IMR-90 (cell line): Measurements from ENCODE around the gene OCIAD1. TPM values are rescaled to one million over a fixed set of nuclear protein-coding genes. Genes with fewer than 3 reads are reported as not detected.

Experiments used
- ATAC-seq: fragments of 200-7000 bp; cut with Tn5 transposase; 2 replicates; pipeline ENCODE4 v1.9.1; 2020; ENCODE audit warnings: low read depth, mild to moderate bottlenecking, moderate library complexity
- BruUV-seq: library from RNA; stranded (reverse); fragments of 400-500 nt; replicated peaks from 2 replicates; lab custom pipeline; 2021; lab: Mats Ljungman, UMichigan
- CTCF ChIA-PET: fragments of 300-600 bp; formaldehyde crosslinking; extraction: SDS; loops from one replicate; lab custom pipeline; 2021; ENCODE audit warnings: antibody characterized with exemption; lab: Yijun Ruan, JAX
- POLR2A ChIA-PET: fragments of 300-600 bp; sonication (Branson Sonifier 250); formaldehyde crosslinking; loops from one replicate; lab custom pipeline; 2022; ENCODE audit warnings: antibody characterized with exemption; ENCODE audit not compliant: unreplicated experiment; lab: Charles Lee
- DNase-seq: peaks from one replicate; pipeline ENCODE4 v3.0.0; 2013
- H2AFZ ChIP-seq: replicated peaks from 2 replicates; pipeline ENCODE3; 2013; ENCODE audit warnings: low read length, mild to moderate bottlenecking; ENCODE audit not compliant: poor library complexity
- H2AK5ac ChIP-seq: 2 replicates; pipeline ENCODE4 v1.6.1; 2013; ENCODE audit warnings: low read depth, low read length, inconsistent platforms
- H2AK9ac ChIP-seq: replicated peaks from 2 replicates; pipeline ENCODE3; 2013; ENCODE audit warnings: mild to moderate bottlenecking, low read depth, low read length, moderate library complexity; ENCODE audit not compliant: poor library complexity
- H2BK120ac ChIP-seq: 2 replicates; pipeline ENCODE4 v1.6.1; 2013; ENCODE audit warnings: low read depth, low read length, inconsistent platforms
- H2BK15ac ChIP-seq: 3 replicates; pipeline ENCODE4 v1.6.1; 2013; ENCODE audit warnings: low read depth, low read length, inconsistent platforms
- H2BK20ac ChIP-seq: 2 replicates; pipeline ENCODE4 v1.6.1; 2013; ENCODE audit warnings: low read depth, mild to moderate bottlenecking, inconsistent platforms, low read length, moderate library complexity
- H2BK5ac ChIP-seq: 2 replicates; pipeline ENCODE4 v1.6.1; 2013; ENCODE audit warnings: mild to moderate bottlenecking, low read depth, low read length, inconsistent platforms; ENCODE audit not compliant: poor library complexity, severe bottlenecking
- H3K14ac ChIP-seq: replicated peaks from 2 replicates; pipeline ENCODE4 v1.6.1; 2013; ENCODE audit warnings: low read depth, low read length, inconsistent platforms
- H3K18ac ChIP-seq: 2 replicates; pipeline ENCODE4 v1.6.1; 2013; ENCODE audit warnings: low read depth, low read length, control low read depth
- H3K23ac ChIP-seq: 2 replicates; pipeline ENCODE4 v1.6.1; 2013; ENCODE audit warnings: low read depth, low read length, inconsistent platforms
- H3K27ac ChIP-seq: 2 replicates; pipeline ENCODE4 v1.5.1; 2013; ENCODE audit warnings: mild to moderate bottlenecking, control low read depth, low read length; ENCODE audit not compliant: insufficient read depth
- H3K27me3 ChIP-seq: 2 replicates; pipeline ENCODE4 v1.6.1; 2013; ENCODE audit warnings: low read length; ENCODE audit not compliant: control insufficient read depth, insufficient read depth
- H3K36me3 ChIP-seq: 2 replicates; pipeline ENCODE4 v1.6.1; 2013; ENCODE audit warnings: low read length, mixed read lengths; ENCODE audit not compliant: control insufficient read depth, insufficient read depth
- H3K4ac ChIP-seq: 2 replicates; pipeline ENCODE4 v1.6.1; 2013; ENCODE audit warnings: low read depth, low read length, inconsistent platforms
- H3K4me1 ChIP-seq: 2 replicates; pipeline ENCODE4 v1.6.1; 2013; ENCODE audit warnings: low read length, mixed read lengths; ENCODE audit not compliant: control insufficient read depth, insufficient read depth
- H3K4me2 ChIP-seq: 2 replicates; pipeline ENCODE4 v1.6.1; 2013; ENCODE audit warnings: low read depth, mild to moderate bottlenecking, control low read depth, low read length, moderate library complexity
- H3K4me3 ChIP-seq: 2 replicates; pipeline ENCODE4 v1.5.1; 2013; ENCODE audit warnings: low read depth, mild to moderate bottlenecking, control low read depth, low read length, moderate library complexity; ENCODE audit not compliant: insufficient read depth
- H3K56ac ChIP-seq: 2 replicates; pipeline ENCODE4 v1.6.1; 2013; ENCODE audit warnings: low read length, inconsistent platforms; ENCODE audit not compliant: insufficient read depth; ENCODE audit errors: extremely low read depth
- H3K79me1 ChIP-seq, 2 experiments: 2 replicates each; pipeline ENCODE4 v1.6.1; 2013; ENCODE audit warnings: low read length in 2 of 2, inconsistent platforms in 1 of 2, low read depth in 1 of 2
- H3K9ac ChIP-seq: 2 replicates; pipeline ENCODE4 v1.6.1; 2013; ENCODE audit warnings: low read depth, low read length, control low read depth
- H3K9me1 ChIP-seq: 2 replicates; pipeline ENCODE4 v1.6.1; 2013; ENCODE audit warnings: low read length, inconsistent platforms; ENCODE audit not compliant: insufficient read depth
- H3K9me3 ChIP-seq: 2 replicates; pipeline ENCODE4 v1.6.1; 2013; ENCODE audit warnings: low read length; ENCODE audit not compliant: control insufficient read depth, insufficient read depth
- H4K20me1 ChIP-seq: 2 replicates; pipeline ENCODE4 v1.6.1; 2013; ENCODE audit warnings: low read length, inconsistent platforms; ENCODE audit not compliant: insufficient read depth
- H4K5ac ChIP-seq: 2 replicates; pipeline ENCODE4 v1.6.1; 2013; ENCODE audit warnings: mild to moderate bottlenecking, low read depth, low read length, control low read depth
- H4K8ac ChIP-seq, 2 experiments: 2 replicates each; pipeline ENCODE4 v1.6.1; 2013; ENCODE audit warnings: low read depth in 2 of 2, low read length in 2 of 2, control low read depth in 1 of 2, inconsistent platforms in 1 of 2
- H4K91ac ChIP-seq: 2 replicates; pipeline ENCODE4 v1.6.1; 2013; ENCODE audit warnings: low read depth, low read length, inconsistent platforms; ENCODE audit not compliant: insufficient read depth
- BHLHE40 ChIP-seq: fragments of 150-350 bp; IDR thresholded peaks from 2 replicates; pipeline ENCODE4 v1.6.1; 2016; ENCODE audit warnings: mild to moderate bottlenecking, low read depth, low read length
- CEBPB ChIP-seq: IDR thresholded peaks from 2 replicates; pipeline ENCODE4 v1.6.1; 2012; ENCODE audit warnings: low read depth, low read length, improper control_type of control experiment
- ELK1 ChIP-seq: fragments of 150-350 bp; IDR thresholded peaks from 2 replicates; pipeline ENCODE4 v1.6.1; 2016; ENCODE audit warnings: low read depth, mild to moderate bottlenecking, low read length, moderate library complexity, borderline replicate concordance
- FOS ChIP-seq: fragments of 150-350 bp; IDR thresholded peaks from 2 replicates; pipeline ENCODE4 v1.6.1; 2016; ENCODE audit warnings: low read depth, low read length
- MAFK ChIP-seq: IDR thresholded peaks from 2 replicates; pipeline ENCODE4 v1.6.1; 2012; ENCODE audit warnings: low read depth, low read length, improper control_type of control experiment
- MAZ ChIP-seq: IDR thresholded peaks from 2 replicates; pipeline ENCODE4 v1.6.1; 2012; ENCODE audit warnings: low read depth, mild to moderate bottlenecking, low read length, improper control_type of control experiment, moderate library complexity, borderline replicate concordance
- MXI1 ChIP-seq: IDR thresholded peaks from 2 replicates; pipeline ENCODE4 v1.6.1; 2012; ENCODE audit warnings: low read depth, mild to moderate bottlenecking, low read length, moderate library complexity, borderline replicate concordance
- NFE2L2 ChIP-seq: fragments of 150-350 bp; IDR thresholded peaks from 2 replicates; pipeline ENCODE4 v1.6.1; 2016; ENCODE audit warnings: low read depth, mild to moderate bottlenecking, low read length
- POLR2A ChIP-seq: IDR thresholded peaks from 2 replicates; pipeline ENCODE4 v1.6.1; 2012; ENCODE audit warnings: mild to moderate bottlenecking, low read depth, low read length
- RCOR1 ChIP-seq: IDR thresholded peaks from 2 replicates; pipeline ENCODE4 v1.6.1; 2012; ENCODE audit warnings: mild to moderate bottlenecking, low read length, improper control_type of control experiment; ENCODE audit not compliant: insufficient replicate concordance
- RFX5 ChIP-seq: IDR thresholded peaks from 2 replicates; pipeline ENCODE4 v1.8.0; 2012; ENCODE audit warnings: low read depth, mild to moderate bottlenecking, low read length, moderate library complexity
- SMC3 ChIP-seq: fragments of 150-350 bp; IDR thresholded peaks from 2 replicates; pipeline ENCODE4 v1.6.1; 2016; ENCODE audit warnings: low read depth, mild to moderate bottlenecking, antibody characterized with exemption, low read length, moderate library complexity
- WGBS, 2 experiments: methylation state at CpG; one replicate each; pipeline versions ENCODE4 v1.1.5 to v1.1.7; 2013; ENCODE audit warnings: missing lambda C conversion rate in 2 of 2; ENCODE audit not compliant: insufficient read length in 1 of 2; ENCODE audit errors: extremely low coverage in 2 of 2; 5-methylcytosine and 5-hydroxymethylcytosine counted together
- dilution Hi-C: fragments of 300-500 bp; cut with HindIII; formaldehyde crosslinking; loops from one replicate; pipeline ENCODE4 v1.14.3; 2018; ENCODE audit warnings: low sequenced_read_pairs; ENCODE audit not compliant: unreplicated experiment
- in situ Hi-C: fragments of 300-500 bp; cut with MboI; formaldehyde crosslinking; loops from 3 replicates; pipeline ENCODE4 v1.14.3; 2019; ENCODE audit warnings: low sequenced_read_pairs, inconsistent platforms, mixed read lengths
- intact Hi-C: fragments of 100-400 bp; cut with micrococcal nuclease; formaldehyde crosslinking; loops from 2 replicates; pipeline ENCODE4 v1.10.0; 2022
- polyA plus RNA-seq, 3 experiments: library from polyadenylated mRNA; depleted of rRNA; stranded (reverse); fragments of >200 nt; gene quantifications; 2 replicates each; pipeline ENCODE4 v1.2.3, GENCODE V29; 2012; ENCODE audit warnings: low replicate concordance in 1 of 3
- total RNA-seq: library from RNA; depleted of rRNA; stranded (reverse); fragments of >200 nt; gene quantifications from 2 replicates; pipeline ENCODE4 v1.2.3, GENCODE V29; 2012
- TF ChIP-seq, protein P1 (sequence below): conservative IDR thresholded peaks from 2 replicates; pipeline ENCODE4 v1.5.1; 2012; ENCODE audit warnings: mild to moderate bottlenecking, low read depth, low read length, improper control_type of control experiment

OCIAD1 gene
- total and polyA plus RNA-seq, 2 of the 4 experiments (the other 2 are of a cell fraction) = 86.9 to 112 TPM

DNA sequence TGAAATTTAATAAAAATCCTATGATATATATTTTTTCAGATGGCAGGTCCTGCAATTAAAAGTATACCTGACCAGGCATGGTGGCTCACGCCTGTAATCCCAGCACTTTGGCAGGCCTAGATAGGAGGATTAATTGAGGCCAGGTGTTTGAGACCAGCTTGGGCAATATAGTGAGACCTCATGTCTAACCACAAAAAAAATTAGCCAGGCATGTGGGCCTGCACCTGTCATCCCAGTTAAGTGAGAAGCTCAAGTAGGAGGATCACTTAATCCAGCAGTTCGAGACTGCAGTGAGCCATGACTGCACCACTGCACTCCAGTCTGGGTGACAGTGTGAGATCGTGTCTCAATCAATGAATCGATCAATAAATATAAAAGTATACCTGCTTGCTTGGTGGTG, 73.2 kb downstream of the OCIAD1 start:
- Histone ChIP-seq H3K23ac (no peak overlapping the region), H3K9me3 (no peaks in the 10 kb centered on the region), H2AFZ (no peak overlapping the region), H3K9me1 (peaks cover 10% of the 10 kb centered on the region), H4K20me1 (no peaks in the 10 kb centered on the region), H2BK5ac (no peak overlapping the region), H3K4me3 (no peak overlapping the region), H3K14ac (no peak overlapping the region), H3K18ac (no peak overlapping the region), H2BK120ac (no peak overlapping the region), H2AK9ac (no peak overlapping the region), H2BK15ac (no peak overlapping the region), H3K4me1 (peaks cover 1% of the 10 kb centered on the region; the same call in 1 of the 2 replicates), H3K27ac (no peak overlapping the region), H3K4me2 (no peak overlapping the region), H3K9ac (no peak overlapping the region), H3K27me3 (no peaks in the 10 kb centered on the region), H3K79me1 (peaks cover 0 to 7% of the 10 kb centered on the region in 2 experiments; a peak in 2 of 4 replicates), H2AK5ac (no peak overlapping the region), H3K4ac (no peak overlapping the region), H4K5ac (no peak overlapping the region), H3K56ac (no peak overlapping the region), H4K91ac (no peak overlapping the region), H2BK20ac (no peak overlapping the region), H4K8ac (no peak overlapping the region), H3K36me3 (no peaks in the 10 kb centered on the region)
- dilution Hi-C loops (no loop called here), in situ Hi-C loops (no loop called here), intact Hi-C loops (no loop called here)
- DNase-seq (no peak), ATAC-seq (no peak)
- 100% methylated on average over 1 of the region's 4 CpGs; no CpG with 5 or more reads in 1 of the 2 experiments for WGBS, 2 experiments
- ChIA-PET CTCF (no interaction called here), POLR2A (no interaction called here)
- no TSS peak for BruUV-seq
- TF ChIP-seq RFX5 (no peak), FOS (no peak), CEBPB (no peak), RCOR1 (no peak), BHLHE40 (no peak), MAFK (no peak), NFE2L2 (no peak), MXI1 (no peak), ELK1 (no peak), POLR2A (no peak), MAZ (no peak), SMC3 (no peak)
- TF ChIP-seq, protein P1, sequence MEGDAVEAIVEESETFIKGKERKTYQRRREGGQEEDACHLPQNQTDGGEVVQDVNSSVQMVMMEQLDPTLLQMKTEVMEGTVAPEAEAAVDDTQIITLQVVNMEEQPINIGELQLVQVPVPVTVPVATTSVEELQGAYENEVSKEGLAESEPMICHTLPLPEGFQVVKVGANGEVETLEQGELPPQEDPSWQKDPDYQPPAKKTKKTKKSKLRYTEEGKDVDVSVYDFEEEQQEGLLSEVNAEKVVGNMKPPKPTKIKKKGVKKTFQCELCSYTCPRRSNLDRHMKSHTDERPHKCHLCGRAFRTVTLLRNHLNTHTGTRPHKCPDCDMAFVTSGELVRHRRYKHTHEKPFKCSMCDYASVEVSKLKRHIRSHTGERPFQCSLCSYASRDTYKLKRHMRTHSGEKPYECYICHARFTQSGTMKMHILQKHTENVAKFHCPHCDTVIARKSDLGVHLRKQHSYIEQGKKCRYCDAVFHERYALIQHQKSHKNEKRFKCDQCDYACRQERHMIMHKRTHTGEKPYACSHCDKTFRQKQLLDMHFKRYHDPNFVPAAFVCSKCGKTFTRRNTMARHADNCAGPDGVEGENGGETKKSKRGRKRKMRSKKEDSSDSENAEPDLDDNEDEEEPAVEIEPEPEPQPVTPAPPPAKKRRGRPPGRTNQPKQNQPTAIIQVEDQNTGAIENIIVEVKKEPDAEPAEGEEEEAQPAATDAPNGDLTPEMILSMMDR = no peak
